Tibial nerve (tissue), 4 donors: ENCODE measurements around the gene SAP30BP.

Source experiments
- EP300 ChIP-seq, 2 donors: sonication (generic); formaldehyde crosslinking; IDR thresholded peaks; one replicate each; pipeline ENCODE4 v1.6.1; 2017; ENCODE audit warnings: antibody characterized with exemption in 2 of 2, mild to moderate bottlenecking in 1 of 2
- POLR2A ChIP-seq, 2 donors: fragments of 450-650 bp; IDR thresholded peaks; one replicate each; pipeline ENCODE4 v1.6.1; 2017; ENCODE audit warnings: antibody characterized with exemption in 2 of 2, mild to moderate bottlenecking in 2 of 2, moderate library complexity in 2 of 2
- TF ChIP-seq, protein P1 (sequence below), 5 experiments: fragments of 200-600 bp in 3 of 5; fragments of 450-650 bp in 2 of 5; sonication (generic) in 3 of 5; IDR thresholded peaks; one replicate each; pipeline ENCODE4 v1.5.1; 2016 to 2019; ENCODE audit warnings: antibody characterized with exemption in 5 of 5, mild to moderate bottlenecking in 3 of 5, moderate library complexity in 2 of 5

GRCh38 chr17:75754378-75755204 lies 87.5 kb downstream of the SAP30BP start:
- TF ChIP-seq, protein P1, sequence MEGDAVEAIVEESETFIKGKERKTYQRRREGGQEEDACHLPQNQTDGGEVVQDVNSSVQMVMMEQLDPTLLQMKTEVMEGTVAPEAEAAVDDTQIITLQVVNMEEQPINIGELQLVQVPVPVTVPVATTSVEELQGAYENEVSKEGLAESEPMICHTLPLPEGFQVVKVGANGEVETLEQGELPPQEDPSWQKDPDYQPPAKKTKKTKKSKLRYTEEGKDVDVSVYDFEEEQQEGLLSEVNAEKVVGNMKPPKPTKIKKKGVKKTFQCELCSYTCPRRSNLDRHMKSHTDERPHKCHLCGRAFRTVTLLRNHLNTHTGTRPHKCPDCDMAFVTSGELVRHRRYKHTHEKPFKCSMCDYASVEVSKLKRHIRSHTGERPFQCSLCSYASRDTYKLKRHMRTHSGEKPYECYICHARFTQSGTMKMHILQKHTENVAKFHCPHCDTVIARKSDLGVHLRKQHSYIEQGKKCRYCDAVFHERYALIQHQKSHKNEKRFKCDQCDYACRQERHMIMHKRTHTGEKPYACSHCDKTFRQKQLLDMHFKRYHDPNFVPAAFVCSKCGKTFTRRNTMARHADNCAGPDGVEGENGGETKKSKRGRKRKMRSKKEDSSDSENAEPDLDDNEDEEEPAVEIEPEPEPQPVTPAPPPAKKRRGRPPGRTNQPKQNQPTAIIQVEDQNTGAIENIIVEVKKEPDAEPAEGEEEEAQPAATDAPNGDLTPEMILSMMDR (IDR thresholded peaks at IDR 0.05), result no peak
- no peak for TF ChIP-seq POLR2A (IDR thresholded peaks at IDR 0.05)
- no peak for TF ChIP-seq EP300 (IDR thresholded peaks at IDR 0.05)
